ENCODE data around the gene CDK5. TPM values are rescaled to one million over a fixed set of nuclear protein-coding genes. Genes with fewer than 3 reads are reported as not detected.

The CDK5 gene
- total and polyA plus RNA-seq, 9 of the 15 experiments (the other 6 are each of a cell fraction or from before 2014, with no cell fraction given): 3.2 to 38.0 (median 27.5) TPM

- TF ChIP-seq HBP1 (CRISPR knock-in tag; IDR thresholded peaks at IDR 0.05): no peak
- TF ChIP-seq ZEB2 (IDR thresholded peaks at IDR 0.05): no peak
Observed at GRCh38 chr7:151040616-151041375, 16.9 kb downstream of the CDK5 start (continued).

GRCh38 chr7:151039850-151040548 lies 17.7 kb downstream of the CDK5 start:
- Histone ChIP-seq H3K79me2 (ENCODE audit: control insufficient read depth, insufficient read depth, low read length) (no peaks in the 10 kb centered on the region), H4K20me1 (replicated peaks; ENCODE audit: control insufficient read depth, insufficient read depth, low read length) (peaks cover 10% of the 10 kb centered on the region), H3K9ac (ENCODE audit: insufficient read depth in 1 of 2, low read depth in 2 of 2, low read length in 2 of 2) (peak overlapping the region; percentile 18 to 57; a peak in 3 of 4 replicates), H3K9me1 (ENCODE audit: control insufficient read depth, insufficient read depth, low read length) (peaks cover 13% of the 10 kb centered on the region), H3K36me3 (ENCODE audit: control insufficient read depth, insufficient read depth, low read length) (peaks cover 41% of the 10 kb centered on the region; the same call in 2 of the 3 replicates), H3K4me2 (ENCODE audit: insufficient read depth, low read length) (peak overlapping the region; percentile 74), H3K4me1 (replicated peaks in 1 of 2; ENCODE audit: control insufficient read depth in 2 of 2, insufficient read depth in 2 of 2, low read length in 2 of 2) (peaks cover 24 to 69% of the 10 kb centered on the region in 2 experiments), H3K27me3 (ENCODE audit: control insufficient read depth in 2 of 2, insufficient read depth in 2 of 2, low read length in 2 of 2) (no peaks in the 10 kb centered on the region), H3K27ac (ENCODE audit: extremely low read depth, low read depth, low read length) (peak overlapping the region; percentile 32; the same call in 2 of the 3 replicates), H3K4me3 (no peak overlapping the region; the same call in 1 of the 2 replicates), H2AFZ (ENCODE audit: low read depth, low read length) (no peak overlapping the region), H3K9me3 (replicated peaks; ENCODE audit: control insufficient read depth, insufficient read depth, low read depth, low read length) (no peaks in the 10 kb centered on the region)
- intact Hi-C loops (cut with micrococcal nuclease): loop anchor here (1.0 kb wide), 3 partner anchors 12 to 32 kb away; partner anchors contain the start of gene ABCB8
- 20% methylated on average over 18 of the region's 18 CpGs for WGBS (ENCODE audit: insufficient coverage, low coverage, missing lambda C conversion rate)
- ATAC-seq: peak; percentile 45
- no peak for FAIRE-seq
- in situ Hi-C loops (cut with MboI): no loop called here
- ChIA-PET CTCF (ENCODE audit: low intra/inter-chr PET ratio) (no interaction called here), POLR2A (interaction anchor here (1.1 to 3.8 kb wide), 5 partner anchors 9 to 41 kb away, joined by 3 to 23 read pairs (median 7); partner anchors contain the start of genes ABCB8, ASIC3, FASTK and SLC4A2)
- BruUV-seq (replicated peaks): no TSS peak
- DNase-seq (ENCODE audit: extremely low read depth in 1 of 4, low spot score in 3 of 4): peak; percentile 55 to 80 (median 66)
- TF ChIP-seq NFIC (IDR thresholded peaks at IDR 0.05) (peak; percentile 2; the same call in 1 of the 2 replicates), PATZ1 (CRISPR knock-in tag; IDR thresholded peaks at IDR 0.05; ENCODE audit: borderline replicate concordance) (no peak), BDP1 (IDR thresholded peaks at IDR 0.05; ENCODE audit: insufficient read depth, insufficient read length) (no peak), ZNF76 (CRISPR knock-in tag; IDR thresholded peaks at IDR 0.05; ENCODE audit: borderline replicate concordance) (no peak), RBM39 (optimal IDR thresholded peaks at IDR 0.05; ENCODE audit: low read depth, low read length) (peak; percentile 24), USF1 (CRISPR knock-in tag; IDR thresholded peaks at IDR 0.05) (no peak; the same call in 1 of the 2 replicates), SMAD4 (CRISPR knock-in tag; conservative IDR thresholded peaks at IDR 0.05) (no peak), CTCFL (IDR thresholded peaks at IDR 0.05; ENCODE audit: borderline replicate concordance, insufficient read depth, low read depth, low read length, poor library complexity, severe bottlenecking) (no peak), SRSF9 (IDR thresholded peaks at IDR 0.05; ENCODE audit: borderline replicate concordance, low read depth, low read length) (no peak), KLF10 (CRISPR knock-in tag; IDR thresholded peaks at IDR 0.05) (no peak)

Data from K562 (cell line).